ENCODE data around the gene FAM120A. TPM values are rescaled to one million over a fixed set of nuclear protein-coding genes. Genes with fewer than 3 reads are reported as not detected.
A peak's percentile ranks its signal among the peaks of the same experiment; 100 is the strongest.

FAM120A gene
- total RNA-seq, 1 experiment from 2014 or later: 89.6 TPM

DNA sequence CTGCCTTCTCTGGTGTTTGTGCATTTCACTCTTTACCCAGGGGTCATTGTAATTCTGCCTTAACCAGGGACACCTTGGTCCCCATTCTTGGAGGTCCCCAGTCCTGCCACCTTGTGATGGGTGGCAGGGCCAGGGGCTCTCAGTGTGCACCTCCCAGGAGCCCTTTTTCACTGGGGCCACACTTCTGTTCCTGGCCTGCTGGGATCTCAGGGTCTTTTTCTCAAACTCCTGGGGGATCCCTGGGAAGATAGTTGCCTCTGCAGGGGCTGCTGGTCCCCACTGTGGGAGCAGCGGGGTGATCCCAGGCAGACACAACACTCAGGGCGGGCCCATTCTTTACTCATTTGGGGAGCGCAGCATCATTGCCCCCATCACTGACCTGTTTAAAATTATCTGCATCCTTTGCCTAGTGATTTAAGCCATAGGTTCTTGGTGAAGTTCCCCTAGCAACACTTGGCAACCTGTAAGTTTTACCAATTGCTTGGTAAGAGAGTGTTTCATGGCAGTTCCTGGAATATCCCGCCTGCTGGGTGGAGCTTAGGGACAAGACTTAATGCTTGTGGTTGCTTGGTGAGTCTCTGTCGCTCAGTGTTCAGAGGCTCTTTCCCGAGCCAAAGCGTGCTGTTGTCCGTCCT lies 140.6 kb downstream of the FAM120A start:
- TF ChIP-seq EZH2phosphoT487 (IDR thresholded peaks at IDR 0.05; ENCODE audit: borderline replicate concordance, low read length) (no peak), EZH2 (IDR thresholded peaks at IDR 0.05; ENCODE audit: low read length, unreplicated experiment) (no peak)
- TF ChIP-seq, protein P1, sequence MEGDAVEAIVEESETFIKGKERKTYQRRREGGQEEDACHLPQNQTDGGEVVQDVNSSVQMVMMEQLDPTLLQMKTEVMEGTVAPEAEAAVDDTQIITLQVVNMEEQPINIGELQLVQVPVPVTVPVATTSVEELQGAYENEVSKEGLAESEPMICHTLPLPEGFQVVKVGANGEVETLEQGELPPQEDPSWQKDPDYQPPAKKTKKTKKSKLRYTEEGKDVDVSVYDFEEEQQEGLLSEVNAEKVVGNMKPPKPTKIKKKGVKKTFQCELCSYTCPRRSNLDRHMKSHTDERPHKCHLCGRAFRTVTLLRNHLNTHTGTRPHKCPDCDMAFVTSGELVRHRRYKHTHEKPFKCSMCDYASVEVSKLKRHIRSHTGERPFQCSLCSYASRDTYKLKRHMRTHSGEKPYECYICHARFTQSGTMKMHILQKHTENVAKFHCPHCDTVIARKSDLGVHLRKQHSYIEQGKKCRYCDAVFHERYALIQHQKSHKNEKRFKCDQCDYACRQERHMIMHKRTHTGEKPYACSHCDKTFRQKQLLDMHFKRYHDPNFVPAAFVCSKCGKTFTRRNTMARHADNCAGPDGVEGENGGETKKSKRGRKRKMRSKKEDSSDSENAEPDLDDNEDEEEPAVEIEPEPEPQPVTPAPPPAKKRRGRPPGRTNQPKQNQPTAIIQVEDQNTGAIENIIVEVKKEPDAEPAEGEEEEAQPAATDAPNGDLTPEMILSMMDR (conservative IDR thresholded peaks at IDR 0.05; ENCODE audit: low read depth, low read length): no peak

DNA sequence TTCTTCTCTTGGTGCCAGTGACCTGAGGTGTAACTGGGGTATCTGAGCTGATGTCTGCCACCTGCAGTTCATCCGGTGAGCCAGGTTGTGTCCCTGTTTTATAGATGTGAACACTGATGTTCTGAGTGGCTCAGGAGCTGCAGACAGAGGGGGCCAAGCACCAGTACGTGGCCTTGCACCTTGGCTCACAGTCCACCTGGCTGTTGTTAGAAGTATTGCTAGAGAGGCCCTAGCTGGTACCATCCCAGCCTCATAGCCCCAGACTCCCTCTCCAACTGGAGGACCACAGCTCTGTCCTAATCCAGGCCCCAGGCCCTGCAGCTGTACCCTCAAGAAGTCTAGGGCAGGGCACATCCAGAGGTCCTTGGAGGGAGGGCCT lies 141.1 kb downstream of the FAM120A start:
- CTCF ChIA-PET: interaction anchor here (0.5 to 0.6 kb wide), 2 partner anchors 17 to 27 kb away, joined by 3 read pairs; no protein-coding TSS in a partner anchor
- Histone ChIP-seq H3K4me3 (ENCODE audit: low read length) (no peak overlapping the region), H3F3A (ENCODE audit: low read length, unreplicated experiment) (no peaks in the 10 kb centered on the region), H3K9me2 (replicated peaks; ENCODE audit: low read length) (no peaks in the 10 kb centered on the region), H3K27ac (ENCODE audit: low read length) (no peak overlapping the region), H2AFZ (ENCODE audit: low read length) (no peak overlapping the region), H3K79me2 (ENCODE audit: low read length) (0 out of 2 replicates have a peak, but pooled peaks cover under 1% of the 10 kb centered on the region), H3K4me1 (ENCODE audit: insufficient read depth, low read length) (no peaks in the 10 kb centered on the region), H4K20me1 (ENCODE audit: low read length) (no peaks in the 10 kb centered on the region), H3K27me3 (ENCODE audit: low read length) (no peaks in the 10 kb centered on the region), H3K9ac (ENCODE audit: low read length) (no peak overlapping the region), H3K4me2 (ENCODE audit: low read length) (no peak overlapping the region), H3K36me3 (ENCODE audit: low read depth, low read length) (no peaks in the 10 kb centered on the region), H3K9me3 (ENCODE audit: low read length) (no peaks in the 10 kb centered on the region)
- DNase-seq (no peak), ATAC-seq (peak; percentile 24; the same call in 1 of the 2 replicates)
- POLR2A ChIA-PET (ENCODE audit: unreplicated experiment): no interaction called here
- intact Hi-C loops (cut with micrococcal nuclease): no loop called here
- no TSS peak for BruUV-seq (replicated peaks)
- TF ChIP-seq EZH2phosphoT487 (IDR thresholded peaks at IDR 0.05; ENCODE audit: borderline replicate concordance, low read length) (no peak), EZH2 (IDR thresholded peaks at IDR 0.05; ENCODE audit: low read length, unreplicated experiment) (no peak)
- TF ChIP-seq, protein P1 (conservative IDR thresholded peaks at IDR 0.05; ENCODE audit: low read depth, low read length): no peak; the same call in 1 of the 2 replicates

More for the DNA sequence above, 140.6 kb downstream of the FAM120A start:
- Histone ChIP-seq H3K9me2 (replicated peaks; ENCODE audit: low read length) (no peaks in the 10 kb centered on the region), H3F3A (ENCODE audit: low read length, unreplicated experiment) (no peaks in the 10 kb centered on the region), H4K20me1 (ENCODE audit: low read length) (no peaks in the 10 kb centered on the region), H3K27ac (ENCODE audit: low read length) (no peak overlapping the region), H2AFZ (ENCODE audit: low read length) (no peak overlapping the region), H3K79me2 (ENCODE audit: low read length) (no peaks in the 10 kb centered on the region), H3K4me3 (ENCODE audit: low read length) (no peak overlapping the region), H3K4me2 (ENCODE audit: low read length) (no peak overlapping the region), H3K9me3 (ENCODE audit: low read length) (no peaks in the 10 kb centered on the region), H3K27me3 (ENCODE audit: low read length) (no peaks in the 10 kb centered on the region), H3K9ac (ENCODE audit: low read length) (no peak overlapping the region), H3K36me3 (ENCODE audit: low read depth, low read length) (no peaks in the 10 kb centered on the region), H3K4me1 (ENCODE audit: insufficient read depth, low read length) (no peaks in the 10 kb centered on the region)
- DNase-seq (no peak), ATAC-seq (no peak)
- ChIA-PET POLR2A (ENCODE audit: unreplicated experiment) (no interaction called here), CTCF (interaction anchor here (0.5 to 0.6 kb wide), 2 partner anchors 16 to 26 kb away, joined by 3 read pairs; no protein-coding TSS in a partner anchor)
- no TSS peak for BruUV-seq (replicated peaks)
- intact Hi-C loops (cut with micrococcal nuclease): no loop called here

DNA sequence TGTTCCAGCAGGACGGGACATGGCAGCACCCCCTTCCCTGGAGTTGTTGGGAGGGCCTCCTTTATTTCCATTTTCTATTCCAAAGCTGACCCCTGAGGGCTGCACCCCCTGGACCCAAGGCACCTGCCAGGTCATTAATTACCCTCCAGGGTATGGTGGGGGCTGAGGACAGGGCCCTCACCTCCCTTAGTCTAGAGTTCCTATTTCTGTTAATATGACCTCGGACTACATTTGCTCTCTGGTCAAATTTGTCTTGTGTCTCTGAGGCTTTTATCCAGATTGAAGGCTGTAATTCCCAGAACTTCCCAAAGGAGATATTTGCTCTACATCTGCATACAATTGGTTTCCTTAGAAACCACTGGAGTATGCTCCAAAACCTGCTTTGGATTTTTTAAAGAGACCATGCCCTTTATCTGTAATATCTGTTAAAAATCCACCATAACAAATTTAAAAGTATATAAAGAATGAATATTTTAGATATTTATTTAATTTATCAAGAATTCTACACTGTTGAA lies 141.7 kb downstream of the FAM120A start:
- H3K9me3 ChIP-seq (ENCODE audit: low read length): no peaks in the 10 kb centered on the region
- H3K9me2 ChIP-seq (replicated peaks; ENCODE audit: low read length): no peaks in the 10 kb centered on the region
- no peaks in the 10 kb centered on the region for H4K20me1 ChIP-seq (ENCODE audit: low read length)
- H3F3A ChIP-seq (ENCODE audit: low read length, unreplicated experiment): no peaks in the 10 kb centered on the region
- no peak overlapping the region for H3K27ac ChIP-seq (ENCODE audit: low read length)
- H3K36me3 ChIP-seq (ENCODE audit: low read depth, low read length): no peaks in the 10 kb centered on the region
- no peak for TF ChIP-seq EZH2 (IDR thresholded peaks at IDR 0.05; ENCODE audit: low read length, unreplicated experiment)
- TF ChIP-seq EZH2phosphoT487 (IDR thresholded peaks at IDR 0.05; ENCODE audit: borderline replicate concordance, low read length): no peak
- TF ChIP-seq, protein P1 (conservative IDR thresholded peaks at IDR 0.05; ENCODE audit: low read depth, low read length): no peak
- no peak overlapping the region for H3K9ac ChIP-seq (ENCODE audit: low read length)
- BruUV-seq (replicated peaks): no TSS peak
- H3K27me3 ChIP-seq (ENCODE audit: low read length): no peaks in the 10 kb centered on the region
- intact Hi-C loops (cut with micrococcal nuclease): no loop called here
- DNase-seq: no peak
- POLR2A ChIA-PET (ENCODE audit: unreplicated experiment): no interaction called here
- ATAC-seq: no peak
- no peak overlapping the region for H2AFZ ChIP-seq (ENCODE audit: low read length)
- H3K4me2 ChIP-seq (ENCODE audit: low read length): no peak overlapping the region
- H3K4me3 ChIP-seq (ENCODE audit: low read length): no peak overlapping the region
- H3K4me1 ChIP-seq (ENCODE audit: insufficient read depth, low read length): no peaks in the 10 kb centered on the region
- 0 out of 2 replicates have a peak, but pooled peaks cover 3% of the 10 kb centered on the region for H3K79me2 ChIP-seq (ENCODE audit: low read length)
- CTCF ChIA-PET: no interaction called here

Data from PC-3 (cell line).